GM19193 (cell line): ENCODE results near the gene SRA1.
A peak's percentile ranks its signal among the peaks of the same experiment; 100 is the strongest.

Source experiments
- POLR2A ChIP-seq: IDR thresholded peaks from 4 replicates; pipeline ENCODE4 v1.6.1; 2011; ENCODE audit not compliant: insufficient read depth, insufficient read length; ENCODE audit errors: extremely low read depth

SRA1 gene

DNA sequence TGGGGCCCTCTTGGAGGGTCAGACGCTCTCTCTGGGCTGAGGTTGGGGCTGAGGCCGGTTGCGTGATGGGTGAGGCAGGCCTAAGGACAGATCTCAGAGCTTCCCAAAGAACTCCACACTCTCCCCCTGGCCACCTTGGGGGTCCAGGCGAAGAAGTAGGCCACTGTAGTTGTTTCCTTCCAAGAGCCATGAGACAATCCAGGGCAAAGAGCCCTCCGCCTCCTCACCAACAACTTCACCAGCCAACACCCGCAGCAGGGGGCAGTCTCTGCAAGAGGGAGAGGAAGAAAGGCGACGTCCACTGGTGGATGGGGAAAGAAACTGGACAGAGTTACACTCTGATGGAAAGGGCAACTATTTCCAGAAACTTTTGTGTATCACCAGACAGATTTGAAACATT, 18.0 kb upstream of the SRA1 start:
- no peak for TF ChIP-seq POLR2A

DNA sequence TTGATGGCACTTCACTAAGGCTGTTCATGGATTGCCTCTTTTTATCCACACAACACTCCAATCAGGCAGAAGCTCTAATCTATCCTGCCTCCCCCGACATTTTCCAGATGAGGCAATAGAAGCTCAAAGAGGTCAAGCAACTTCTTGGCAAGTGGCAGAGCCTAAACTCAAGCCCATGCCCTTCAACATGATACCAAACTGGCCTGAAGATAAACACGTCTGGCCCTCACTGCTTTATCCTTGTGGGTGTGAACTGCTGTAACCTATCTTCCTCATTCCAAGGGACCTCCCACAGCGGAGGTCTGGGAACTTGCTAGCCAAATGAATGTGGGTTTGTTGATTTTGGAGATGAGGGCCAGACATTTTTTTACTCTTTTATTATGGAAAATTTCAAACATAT, 16.9 kb upstream of the SRA1 start:
- no peak for TF ChIP-seq POLR2A

DNA sequence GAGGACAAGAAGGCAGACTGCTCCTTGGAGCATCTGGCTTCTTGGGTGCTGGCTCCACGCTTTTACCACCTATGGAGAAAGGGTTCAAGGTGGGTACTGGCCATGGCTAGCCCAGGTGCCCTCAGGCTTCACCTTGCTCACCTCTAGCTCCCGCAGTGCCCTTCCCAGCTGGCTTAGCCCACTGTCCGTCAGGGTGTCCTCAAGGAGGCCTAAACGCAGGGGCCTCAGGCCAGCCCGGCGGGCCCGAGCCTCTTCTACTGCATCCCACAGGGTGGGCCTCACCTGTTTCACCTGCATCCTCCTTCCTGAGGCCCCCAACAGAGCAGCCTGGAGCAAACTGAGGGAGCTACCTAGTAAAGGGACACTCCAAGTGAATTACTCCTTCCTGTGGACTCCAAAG, 16.4 kb upstream of the SRA1 start:
- no peak for TF ChIP-seq POLR2A

DNA sequence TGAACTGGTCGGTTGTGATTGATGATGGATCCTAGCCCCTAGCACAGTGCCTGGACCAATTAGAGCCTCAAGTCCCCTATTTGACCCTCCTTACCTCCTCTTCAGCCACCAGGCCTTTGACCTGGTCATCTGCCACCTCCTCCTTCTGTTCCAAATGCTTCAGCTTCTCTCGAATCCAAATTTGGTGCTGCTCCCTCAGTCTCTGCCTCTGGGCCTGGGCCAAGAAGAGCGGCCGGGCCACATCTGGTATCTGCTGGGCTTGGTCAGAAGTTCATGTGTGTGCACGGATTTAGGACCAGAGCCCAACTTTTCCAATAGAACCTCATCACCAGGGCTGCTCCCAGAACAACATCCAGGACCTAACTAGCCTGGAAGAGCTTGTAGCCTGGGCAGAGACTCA, 13.8 kb upstream of the SRA1 start:
- no peak for TF ChIP-seq POLR2A

DNA sequence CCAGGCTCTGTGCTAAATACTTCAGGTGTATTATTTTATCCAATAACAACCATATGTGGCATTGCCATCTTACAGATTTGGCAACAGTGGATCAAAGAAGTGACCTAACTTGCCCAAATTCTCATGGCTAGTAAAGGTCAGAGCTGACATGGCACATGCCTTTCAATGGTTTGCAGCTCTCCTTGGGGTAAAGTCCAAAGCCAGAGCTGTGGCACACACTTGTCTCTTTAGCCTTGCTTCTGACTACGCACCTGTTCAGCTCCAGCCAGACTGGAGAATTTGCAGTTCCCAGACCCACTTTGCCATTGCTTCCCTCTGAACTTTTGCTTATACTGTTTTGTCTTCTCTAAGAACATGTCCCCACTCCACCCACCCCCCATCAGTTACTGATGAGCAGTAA, 13.2 kb upstream of the SRA1 start:
- no peak for TF ChIP-seq POLR2A

DNA sequence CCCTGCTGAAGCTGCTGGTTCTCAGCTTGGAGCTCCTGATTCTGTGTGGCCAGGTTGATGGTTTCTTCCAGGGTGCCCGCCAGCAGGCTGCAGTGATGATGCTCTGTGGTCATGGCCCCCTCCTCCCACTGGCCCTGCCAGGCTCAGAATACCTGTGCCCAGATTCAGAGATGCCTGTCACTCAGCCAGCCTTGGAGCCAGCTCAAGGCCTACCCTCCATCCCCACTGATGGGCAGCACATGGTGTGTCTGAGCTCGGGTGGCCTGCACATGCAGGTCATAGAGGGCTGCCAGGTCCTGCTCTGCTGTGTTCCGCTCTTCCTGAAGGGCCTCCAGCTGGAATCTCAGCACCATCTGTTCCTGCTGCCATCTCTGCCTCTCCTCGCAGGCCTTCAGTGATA, 12.8 kb upstream of the SRA1 start:
- no peak for TF ChIP-seq POLR2A

DNA sequence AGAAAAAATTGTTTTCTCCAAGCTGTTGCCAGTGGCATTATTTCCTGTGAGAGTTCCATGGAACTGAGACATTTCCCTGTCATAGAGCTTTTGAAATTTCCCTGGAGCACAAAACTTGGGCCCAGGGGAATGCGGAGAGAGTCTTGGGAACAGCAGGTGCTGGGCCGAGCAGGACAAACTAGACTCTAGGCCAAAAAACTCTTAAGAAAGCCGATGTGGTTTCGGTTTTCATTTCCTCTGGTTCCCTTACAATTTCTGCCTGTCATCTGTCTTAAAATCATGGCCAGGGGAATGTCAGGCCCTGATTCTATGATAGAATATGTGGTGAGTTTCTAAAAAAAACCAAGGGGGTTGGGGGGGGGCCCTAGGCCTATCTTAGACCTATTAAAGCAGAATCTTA, 11.9 kb upstream of the SRA1 start:
- TF ChIP-seq POLR2A = peak; percentile 3

DNA sequence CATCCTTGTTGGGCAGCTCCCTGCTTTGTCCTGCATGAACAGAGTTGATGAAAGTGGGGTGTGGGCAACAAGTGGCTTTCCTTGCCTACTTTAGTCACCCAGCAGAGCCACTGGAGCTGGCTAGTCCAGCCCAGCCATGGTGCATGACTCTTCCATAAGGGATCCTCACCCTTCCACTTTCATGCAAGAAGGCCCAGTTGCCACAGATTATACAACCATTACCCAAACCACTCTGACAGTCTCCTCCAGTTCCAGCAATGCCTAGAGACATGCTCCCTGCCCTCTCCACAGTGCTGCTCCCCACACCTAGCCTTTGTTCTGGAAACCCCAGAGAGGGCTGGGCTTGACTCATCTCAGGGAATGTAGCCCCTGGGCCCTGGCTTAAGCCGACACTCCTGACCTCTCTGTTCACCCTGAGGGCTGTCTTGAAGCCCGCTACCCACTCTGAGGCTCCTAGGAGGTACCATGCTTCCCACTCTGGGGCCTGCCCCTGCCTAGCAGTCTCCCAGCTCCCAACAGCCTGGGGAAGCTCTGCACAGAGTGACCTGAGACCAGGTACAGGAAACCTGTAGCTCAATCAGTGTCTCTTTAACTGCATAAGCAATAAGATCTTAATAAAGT, 11.3 kb upstream of the SRA1 start:
- TF ChIP-seq POLR2A = peak; percentile 17

DNA sequence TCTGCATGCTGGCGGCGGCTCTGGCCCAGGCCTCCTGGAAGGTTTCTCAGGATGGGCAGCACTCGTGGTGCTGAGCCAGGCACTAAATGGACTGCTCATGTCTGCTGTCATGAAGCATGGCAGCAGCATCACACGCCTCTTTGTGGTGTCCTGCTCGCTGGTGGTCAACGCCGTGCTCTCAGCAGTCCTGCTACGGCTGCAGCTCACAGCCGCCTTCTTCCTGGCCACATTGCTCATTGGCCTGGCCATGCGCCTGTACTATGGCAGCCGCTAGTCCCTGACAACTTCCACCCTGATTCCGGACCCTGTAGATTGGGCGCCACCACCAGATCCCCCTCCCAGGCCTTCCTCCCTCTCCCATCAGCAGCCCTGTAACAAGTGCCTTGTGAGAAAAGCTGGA, 10.6 kb upstream of the SRA1 start:
- no peak for TF ChIP-seq POLR2A

DNA sequence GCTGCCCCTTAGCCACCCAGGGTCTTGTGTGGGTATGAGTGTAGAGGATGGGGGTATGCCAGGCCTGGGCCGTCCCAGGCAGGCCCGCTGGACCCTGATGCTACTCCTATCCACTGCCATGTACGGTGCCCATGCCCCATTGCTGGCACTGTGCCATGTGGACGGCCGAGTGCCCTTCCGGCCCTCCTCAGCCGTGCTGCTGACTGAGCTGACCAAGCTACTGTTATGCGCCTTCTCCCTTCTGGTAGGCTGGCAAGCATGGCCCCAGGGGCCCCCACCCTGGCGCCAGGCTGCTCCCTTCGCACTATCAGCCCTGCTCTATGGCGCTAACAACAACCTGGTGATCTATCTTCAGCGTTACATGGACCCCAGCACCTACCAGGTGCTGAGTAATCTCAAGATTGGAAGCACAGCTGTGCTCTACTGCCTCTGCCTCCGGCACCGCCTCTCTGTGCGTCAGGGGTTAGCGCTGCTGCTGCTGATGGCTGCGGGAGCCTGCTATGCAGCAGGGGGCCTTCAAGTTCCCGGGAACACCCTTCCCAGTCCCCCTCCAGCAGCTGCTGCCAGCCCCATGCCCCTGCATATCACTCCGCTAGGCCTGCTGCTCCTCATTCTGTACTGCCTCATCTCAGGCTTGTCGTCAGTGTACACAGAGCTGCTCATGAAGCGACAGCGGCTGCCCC, 10.0 kb upstream of the SRA1 start:
- no peak for TF ChIP-seq POLR2A

DNA sequence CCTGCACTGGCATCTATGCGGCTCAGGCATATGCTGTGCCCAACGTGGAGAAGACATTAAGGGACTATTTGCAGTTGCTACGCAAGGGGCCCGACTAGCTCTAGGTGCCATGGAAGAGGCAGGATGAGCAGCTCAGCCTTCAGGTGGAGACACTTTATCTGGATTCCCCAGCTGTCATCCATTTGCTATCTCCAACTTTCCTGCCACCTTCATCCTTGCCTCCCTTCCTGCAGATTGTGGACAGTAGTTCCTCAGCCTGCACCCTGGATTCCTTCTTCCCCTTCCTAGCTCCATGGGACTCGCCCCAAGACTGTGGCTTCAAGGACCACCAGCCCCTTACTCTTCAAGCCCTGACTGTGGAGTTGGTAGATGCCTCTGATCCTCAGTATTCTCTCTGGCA, 9.4 kb upstream of the SRA1 start:
- TF ChIP-seq POLR2A = no peak

DNA sequence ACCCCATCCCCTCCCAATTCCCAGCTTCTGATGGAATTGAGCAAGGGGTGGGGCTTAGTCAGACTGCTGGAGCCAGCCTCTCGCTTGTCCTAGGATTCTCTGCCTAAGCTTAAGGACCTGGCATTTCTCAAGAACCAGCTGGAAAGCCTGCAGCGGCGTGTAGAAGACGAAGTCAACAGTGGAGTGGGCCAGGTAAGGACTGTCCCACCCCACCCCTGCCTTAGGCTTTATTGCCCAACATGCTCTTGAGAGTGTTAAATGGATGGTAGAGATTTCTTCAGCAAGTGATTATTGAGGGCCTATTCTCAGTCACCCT, 8.5 kb upstream of the SRA1 start:
- TF ChIP-seq POLR2A = no peak

DNA sequence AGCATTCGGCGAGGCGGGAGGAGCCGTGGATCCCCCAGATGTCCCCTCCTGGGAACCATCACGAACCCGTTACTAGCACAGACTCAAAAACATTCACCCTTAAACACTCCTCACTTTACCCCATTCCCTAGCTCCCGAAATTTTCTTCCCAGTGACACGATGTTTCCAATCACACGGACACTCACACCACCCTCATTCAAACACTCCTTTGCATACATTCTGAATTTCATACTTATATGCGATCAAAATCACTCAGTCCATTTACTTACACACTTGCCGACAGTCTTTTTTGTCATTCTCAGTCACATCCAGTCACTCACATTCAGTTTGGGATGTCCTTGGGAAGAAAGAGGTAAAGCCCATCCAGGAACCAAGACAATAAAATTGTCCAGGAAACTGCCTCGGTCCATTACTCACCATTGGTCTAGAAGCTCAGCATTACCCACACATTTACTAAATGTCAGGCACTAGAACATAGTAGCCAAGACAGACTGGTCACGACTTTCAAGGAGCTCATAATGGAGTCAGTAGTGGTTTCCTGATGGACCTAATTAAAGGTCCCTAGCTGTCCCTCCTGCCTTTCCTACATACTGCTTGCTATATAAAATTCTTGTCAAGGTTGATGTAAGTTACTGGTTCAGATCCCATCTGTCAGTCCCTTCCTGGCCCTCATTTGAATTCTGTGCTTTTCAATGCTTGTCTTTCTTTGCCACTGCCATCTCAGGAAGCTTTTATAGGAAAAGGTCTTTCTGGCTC, 7.9 kb upstream of the SRA1 start:
- no peak for TF ChIP-seq POLR2A

DNA sequence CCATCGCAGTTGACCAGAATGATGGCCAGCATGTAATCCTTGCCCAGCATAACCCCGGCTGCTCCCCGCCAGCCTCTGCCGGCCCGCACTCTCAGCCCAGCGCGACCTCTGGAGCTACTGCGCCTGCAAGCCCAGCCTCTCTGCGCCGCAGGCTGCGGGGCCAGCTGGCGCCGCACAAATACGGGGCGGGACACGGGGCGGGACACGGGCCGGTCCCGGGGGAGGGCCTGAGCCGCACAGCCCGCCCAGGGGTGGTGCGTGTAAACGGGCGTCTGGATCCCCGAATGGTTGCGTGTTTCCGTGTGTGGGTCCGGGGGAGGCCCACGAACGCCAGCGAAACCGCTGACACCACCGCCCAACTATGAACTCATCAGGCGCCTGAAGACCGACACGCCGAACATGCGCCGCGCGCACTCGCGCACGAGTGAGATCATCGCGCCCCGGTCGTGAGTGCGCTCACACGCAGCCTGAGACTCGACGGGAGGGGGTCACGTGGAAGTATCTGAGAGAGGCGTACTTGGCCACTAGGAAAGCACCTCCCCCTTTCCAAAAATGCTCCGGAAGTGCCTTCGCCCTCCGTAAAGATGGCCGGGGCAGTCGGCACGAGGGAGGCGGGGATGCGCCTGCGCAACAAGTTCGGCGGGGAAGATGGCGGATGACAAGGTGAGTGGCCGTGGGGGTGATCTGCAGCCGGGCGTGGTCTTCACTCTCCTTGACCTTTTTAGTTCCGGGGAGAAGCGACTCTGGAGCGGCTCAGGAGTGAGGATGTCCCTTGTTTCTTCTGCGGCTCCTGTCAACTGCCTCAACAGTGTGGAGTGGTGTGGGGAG, 7.1 kb upstream of the SRA1 start, which contains the start of the genes APBB3 and SLC35A4:
Gene APBB3 (minus strand): TSS at position 403 of the 828 bp plus-strand sequence. CDS start 353 bp downstream, at position 50.
Gene SLC35A4 (plus strand): TSS at position 633 of the 828 bp plus-strand sequence. CDS start 2,342 bp downstream, outside the sequence.
- peak; percentile 88 for TF ChIP-seq POLR2A

DNA sequence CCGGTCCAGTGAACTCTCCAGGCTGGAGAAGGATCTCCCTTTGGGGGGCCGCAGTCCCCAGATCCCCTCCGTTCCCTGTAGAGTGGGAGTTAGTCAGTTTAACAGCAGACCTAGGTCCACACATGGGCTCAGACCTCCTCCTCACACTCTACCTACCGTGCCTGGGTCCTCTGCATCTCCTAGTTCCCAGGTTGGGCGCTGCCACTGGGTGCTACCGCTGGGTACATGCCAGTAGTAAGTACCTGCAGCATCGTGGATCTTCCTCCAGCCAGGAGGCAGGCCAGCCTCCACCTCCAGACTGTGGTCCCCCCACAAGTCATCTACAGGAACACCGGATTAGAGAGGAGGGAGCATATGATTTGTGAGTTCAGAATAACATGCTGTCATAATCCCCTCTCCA, 6.3 kb upstream of the SRA1 start:
- TF ChIP-seq POLR2A = no peak
